K562 (cell line): ENCODE data around the gene KIAA0040. TPM values are rescaled to one million over a fixed set of nuclear protein-coding genes. Genes with fewer than 3 reads are reported as not detected.

Experiments used
- HMG20A ChIP-seq: fragments of 450-650 bp; formaldehyde crosslinking; conservative IDR thresholded peaks from 2 replicates; pipeline ENCODE4 v1.4.0; 2020; ENCODE audit warnings: mild to moderate bottlenecking, mixed read lengths
- ZNF121 ChIP-seq: sonication (generic); formaldehyde crosslinking; conservative IDR thresholded peaks from 2 replicates; pipeline ENCODE4 v1.8.0; 2022; ENCODE audit warnings: missing genetic modification reagents
- polyA plus RNA-seq, 8 experiments: library from polyadenylated mRNA; depleted of rRNA in 4 of 8; stranded (reverse) in 5 of 8; unstranded in 3 of 8; fragments of >200 nt; fragmentation: Nextera tagmentation in 2 of 8; fragmentation: Illumina TruSeq in 1 of 8; extraction: Ambion mirVana in 2 of 8; extraction: Trizol in 1 of 8; gene quantifications; 2 replicates each; pipeline versions ENCODE4 v1.2.1 to v1.2.3, GENCODE V29; 2011 to 2014; ENCODE audit warnings: inconsistent platforms in 1 of 8, missing spikeins in 1 of 8
- total RNA-seq, 7 experiments: library from RNA; depleted of rRNA in 6 of 7; stranded (reverse); fragments of >200 nt in 6 of 7; fragmentation: Illumina TruSeq in 2 of 7; extraction: Trizol in 2 of 7; gene quantifications; 2 replicates each; pipeline versions ENCODE4 v1.2.1 to v1.2.3, GENCODE V29; 2011 to 2021; ENCODE audit warnings: low replicate concordance in 1 of 7
- TF ChIP-seq, protein P1 (sequence below): fragments of 450-650 bp; conservative IDR thresholded peaks from 2 replicates; pipeline ENCODE4 v1.6.1; 2016; ENCODE audit warnings: missing genetic modification characterization, low read depth, mild to moderate bottlenecking, control low read depth, missing compliant biosample characterization
- TF ChIP-seq, protein P2 (sequence below): sonication (generic); formaldehyde crosslinking; IDR thresholded peaks from 2 replicates; pipeline ENCODE4 v1.8.1; 2022; ENCODE audit warnings: missing genetic modification reagents
- TF ChIP-seq, protein P3 (sequence below): fragments of 150-350 bp; IDR thresholded peaks from 2 replicates; pipeline ENCODE4 v1.6.1; 2014; ENCODE audit warnings: low read depth, mild to moderate bottlenecking, low read length, borderline replicate concordance

KIAA0040 gene
- total and polyA plus RNA-seq, 9 of the 15 experiments (the other 6 are each of a cell fraction or from before 2014, with no cell fraction given): 3.4 to 13.6 (median 7.1) TPM

DNA sequence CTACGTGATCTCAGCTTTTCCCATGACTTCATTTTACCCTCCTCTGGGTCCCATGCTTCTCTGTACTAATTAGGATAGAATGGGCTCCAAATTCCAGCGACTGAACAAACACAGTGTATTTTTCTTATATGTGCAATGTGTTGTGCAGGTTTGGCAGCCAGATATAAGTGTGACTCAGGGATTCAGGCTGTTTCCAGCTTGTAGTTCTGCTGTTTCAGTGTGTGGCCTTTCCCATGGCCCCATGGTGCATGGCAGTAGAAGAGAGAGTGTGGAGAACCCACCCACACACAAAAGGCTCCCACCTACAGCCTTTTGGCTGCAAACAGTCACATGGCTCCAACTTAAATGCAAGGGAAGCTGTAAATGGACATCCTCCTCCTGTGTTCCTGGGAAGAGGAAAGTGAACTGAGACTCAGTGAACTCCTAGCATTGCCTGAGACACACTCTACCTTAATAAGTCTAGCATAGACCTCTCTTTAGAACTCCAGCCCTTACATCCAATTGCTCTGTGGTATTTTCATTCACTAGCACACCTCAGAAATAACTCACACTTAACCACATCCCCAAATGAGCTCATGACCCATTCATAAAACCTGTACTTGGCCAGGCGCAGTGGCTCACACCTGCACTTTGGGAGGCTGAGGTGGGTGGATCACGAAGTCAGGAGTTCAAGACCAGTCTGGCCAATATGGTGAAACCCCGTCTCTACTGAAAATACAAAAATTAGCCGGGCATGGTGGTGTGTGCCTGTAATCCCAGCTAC lies 58.7 kb downstream of the KIAA0040 start (continued):
- TF ChIP-seq, protein P1, sequence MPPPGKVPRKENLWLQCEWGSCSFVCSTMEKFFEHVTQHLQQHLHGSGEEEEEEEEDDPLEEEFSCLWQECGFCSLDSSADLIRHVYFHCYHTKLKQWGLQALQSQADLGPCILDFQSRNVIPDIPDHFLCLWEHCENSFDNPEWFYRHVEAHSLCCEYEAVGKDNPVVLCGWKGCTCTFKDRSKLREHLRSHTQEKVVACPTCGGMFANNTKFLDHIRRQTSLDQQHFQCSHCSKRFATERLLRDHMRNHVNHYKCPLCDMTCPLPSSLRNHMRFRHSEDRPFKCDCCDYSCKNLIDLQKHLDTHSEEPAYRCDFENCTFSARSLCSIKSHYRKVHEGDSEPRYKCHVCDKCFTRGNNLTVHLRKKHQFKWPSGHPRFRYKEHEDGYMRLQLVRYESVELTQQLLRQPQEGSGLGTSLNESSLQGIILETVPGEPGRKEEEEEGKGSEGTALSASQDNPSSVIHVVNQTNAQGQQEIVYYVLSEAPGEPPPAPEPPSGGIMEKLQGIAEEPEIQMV (tag): no peak
- TF ChIP-seq ZNF121 (CRISPR knock-in tag): no peak
- TF ChIP-seq, protein P2, sequence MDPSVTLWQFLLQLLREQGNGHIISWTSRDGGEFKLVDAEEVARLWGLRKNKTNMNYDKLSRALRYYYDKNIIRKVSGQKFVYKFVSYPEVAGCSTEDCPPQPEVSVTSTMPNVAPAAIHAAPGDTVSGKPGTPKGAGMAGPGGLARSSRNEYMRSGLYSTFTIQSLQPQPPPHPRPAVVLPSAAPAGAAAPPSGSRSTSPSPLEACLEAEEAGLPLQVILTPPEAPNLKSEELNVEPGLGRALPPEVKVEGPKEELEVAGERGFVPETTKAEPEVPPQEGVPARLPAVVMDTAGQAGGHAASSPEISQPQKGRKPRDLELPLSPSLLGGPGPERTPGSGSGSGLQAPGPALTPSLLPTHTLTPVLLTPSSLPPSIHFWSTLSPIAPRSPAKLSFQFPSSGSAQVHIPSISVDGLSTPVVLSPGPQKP: no peak
- TF ChIP-seq, protein P3, sequence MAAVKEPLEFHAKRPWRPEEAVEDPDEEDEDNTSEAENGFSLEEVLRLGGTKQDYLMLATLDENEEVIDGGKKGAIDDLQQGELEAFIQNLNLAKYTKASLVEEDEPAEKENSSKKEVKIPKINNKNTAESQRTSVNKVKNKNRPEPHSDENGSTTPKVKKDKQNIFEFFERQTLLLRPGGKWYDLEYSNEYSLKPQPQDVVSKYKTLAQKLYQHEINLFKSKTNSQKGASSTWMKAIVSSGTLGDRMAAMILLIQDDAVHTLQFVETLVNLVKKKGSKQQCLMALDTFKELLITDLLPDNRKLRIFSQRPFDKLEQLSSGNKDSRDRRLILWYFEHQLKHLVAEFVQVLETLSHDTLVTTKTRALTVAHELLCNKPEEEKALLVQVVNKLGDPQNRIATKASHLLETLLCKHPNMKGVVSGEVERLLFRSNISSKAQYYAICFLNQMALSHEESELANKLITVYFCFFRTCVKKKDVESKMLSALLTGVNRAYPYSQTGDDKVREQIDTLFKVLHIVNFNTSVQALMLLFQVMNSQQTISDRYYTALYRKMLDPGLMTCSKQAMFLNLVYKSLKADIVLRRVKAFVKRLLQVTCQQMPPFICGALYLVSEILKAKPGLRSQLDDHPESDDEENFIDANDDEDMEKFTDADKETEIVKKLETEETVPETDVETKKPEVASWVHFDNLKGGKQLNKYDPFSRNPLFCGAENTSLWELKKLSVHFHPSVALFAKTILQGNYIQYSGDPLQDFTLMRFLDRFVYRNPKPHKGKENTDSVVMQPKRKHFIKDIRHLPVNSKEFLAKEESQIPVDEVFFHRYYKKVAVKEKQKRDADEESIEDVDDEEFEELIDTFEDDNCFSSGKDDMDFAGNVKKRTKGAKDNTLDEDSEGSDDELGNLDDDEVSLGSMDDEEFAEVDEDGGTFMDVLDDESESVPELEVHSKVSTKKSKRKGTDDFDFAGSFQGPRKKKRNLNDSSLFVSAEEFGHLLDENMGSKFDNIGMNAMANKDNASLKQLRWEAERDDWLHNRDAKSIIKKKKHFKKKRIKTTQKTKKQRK: no peak
- TF ChIP-seq HMG20A: no peak
